Ascending aorta (tissue), 2 donors: ENCODE data around the gene SNAI3. TPM values are rescaled to one million over a fixed set of nuclear protein-coding genes. Genes with fewer than 3 reads are reported as not detected.

Source experiments
- DNase-seq, 2 donors: peaks; one replicate each; pipeline ENCODE4 v3.0.0-alpha.2; 2019; ENCODE audit warnings: low spot score in 2 of 2
- H3K27ac ChIP-seq, 2 donors: fragments of 200-600 bp; sonication (generic); one replicate each; pipeline ENCODE4 v1.5.1; 2016 to 2017; ENCODE audit warnings: mild to moderate bottlenecking in 1 of 2
- H3K27me3 ChIP-seq: fragments of 200-600 bp; sonication (generic); one replicate; pipeline ENCODE4 v1.5.1; 2017
- H3K36me3 ChIP-seq, 2 donors: fragments of 200-600 bp; sonication (generic); one replicate each; pipeline ENCODE4 v1.5.1; 2016
- H3K4me1 ChIP-seq, 2 donors: fragments of 200-600 bp; sonication (generic); one replicate each; pipeline ENCODE4 v1.5.1; 2016 to 2017; ENCODE audit warnings: mild to moderate bottlenecking in 1 of 2
- H3K4me3 ChIP-seq, 2 donors: fragments of 200-600 bp; sonication (generic); one replicate each; pipeline ENCODE4 v1.5.1; 2016 to 2017; ENCODE audit warnings: mild to moderate bottlenecking in 1 of 2
- H3K9me3 ChIP-seq, 2 donors: fragments of 200-600 bp; sonication (generic); one replicate each; pipeline ENCODE4 v1.5.1; 2016
- CTCF ChIP-seq, 3 experiments: fragments of 200-600 bp in 2 of 3; fragments of 450-650 bp in 1 of 3; sonication (generic) in 2 of 3; IDR thresholded peaks; one replicate each; pipeline ENCODE4 v1.5.1; 2016 to 2019; ENCODE audit warnings: antibody characterized with exemption in 3 of 3, mild to moderate bottlenecking in 1 of 3, moderate library complexity in 1 of 3
- intact Hi-C: fragments of 100-400 bp; cut with DNase I; formaldehyde crosslinking; loops from one replicate; pipeline ENCODE4 v1.15.1; 2023
- total RNA-seq: library from RNA; depleted of rRNA; stranded (reverse); fragments of >200 nt; gene quantifications from one replicate; pipeline ENCODE4 v1.1.0, GENCODE V29; 2016

The SNAI3 gene
- total RNA-seq, 1 donor from 2014 or later = not detected

- H3K9me3 ChIP-seq = no peaks in the 10 kb centered on the region
- H3K27ac ChIP-seq = no peak overlapping the region
- DNase-seq = no peak
- H3K4me1 ChIP-seq = peaks cover 0 to 11% of the 10 kb centered on the region in 2 donors
- no peak for TF ChIP-seq CTCF (IDR thresholded peaks at IDR 0.05)
- peaks cover 10 to 40% of the 10 kb centered on the region in 2 donors for H3K36me3 ChIP-seq
- no peaks in the 10 kb centered on the region for H3K27me3 ChIP-seq
- H3K4me3 ChIP-seq = no peak overlapping the region
- intact Hi-C loops = no loop called here
Measured at GRCh38 chr16:88653596-88654362, 32.5 kb downstream of the SNAI3 start.

- Histone ChIP-seq H3K4me3 (no peak overlapping the region), H3K9me3 (no peaks in the 10 kb centered on the region), H3K36me3 (peaks cover 10 to 37% of the 10 kb centered on the region in 2 donors), H3K27ac (no peak overlapping the region), H3K4me1 (peaks cover 0 to 11% of the 10 kb centered on the region in 2 donors), H3K27me3 (no peaks in the 10 kb centered on the region)
- intact Hi-C loops = no loop called here
- no peak for DNase-seq
- TF ChIP-seq CTCF (IDR thresholded peaks at IDR 0.05) = no peak
Measured at GRCh38 chr16:88653101-88653500, 33.2 kb downstream of the SNAI3 start.

DNA sequence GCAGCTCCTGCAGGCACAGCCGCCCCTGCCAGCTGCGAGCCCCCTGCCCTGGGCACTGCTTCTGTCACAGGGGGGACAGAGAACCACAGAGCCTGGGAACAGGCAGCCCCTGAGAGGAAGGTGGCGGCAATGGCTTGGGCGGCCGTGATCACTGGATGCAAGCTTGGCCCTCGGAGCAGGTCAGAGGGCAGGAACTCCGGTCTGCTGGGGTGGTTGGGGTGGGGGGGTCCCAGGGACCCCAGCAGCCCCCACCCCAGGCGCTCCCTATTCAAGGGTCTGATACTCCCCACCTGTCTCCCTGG lies 33.6 kb downstream of the SNAI3 start:
- H3K36me3 ChIP-seq = peaks cover 10 to 33% of the 10 kb centered on the region in 2 donors
- DNase-seq = no peak
- H3K27ac ChIP-seq = no peak overlapping the region
- intact Hi-C loops = no loop called here
- no peaks in the 10 kb centered on the region for H3K27me3 ChIP-seq
- peaks cover 0 to 11% of the 10 kb centered on the region in 2 donors for H3K4me1 ChIP-seq
- H3K9me3 ChIP-seq = no peaks in the 10 kb centered on the region
- no peak overlapping the region for H3K4me3 ChIP-seq
- no peak for TF ChIP-seq CTCF (IDR thresholded peaks at IDR 0.05)

- no peak for DNase-seq
- Histone ChIP-seq H3K9me3 (no peaks in the 10 kb centered on the region), H3K36me3 (peaks cover 10 to 30% of the 10 kb centered on the region in 2 donors), H3K4me3 (no peak overlapping the region), H3K27me3 (no peaks in the 10 kb centered on the region), H3K27ac (peak overlapping the region in 1 of 2 donors; percentile 17), H3K4me1 (peaks cover 0 to 11% of the 10 kb centered on the region in 2 donors)
- no peak for TF ChIP-seq CTCF (IDR thresholded peaks at IDR 0.05)
- intact Hi-C loops = no loop called here
Measured at GRCh38 chr16:88651989-88652761, 34.1 kb downstream of the SNAI3 start.

DNA sequence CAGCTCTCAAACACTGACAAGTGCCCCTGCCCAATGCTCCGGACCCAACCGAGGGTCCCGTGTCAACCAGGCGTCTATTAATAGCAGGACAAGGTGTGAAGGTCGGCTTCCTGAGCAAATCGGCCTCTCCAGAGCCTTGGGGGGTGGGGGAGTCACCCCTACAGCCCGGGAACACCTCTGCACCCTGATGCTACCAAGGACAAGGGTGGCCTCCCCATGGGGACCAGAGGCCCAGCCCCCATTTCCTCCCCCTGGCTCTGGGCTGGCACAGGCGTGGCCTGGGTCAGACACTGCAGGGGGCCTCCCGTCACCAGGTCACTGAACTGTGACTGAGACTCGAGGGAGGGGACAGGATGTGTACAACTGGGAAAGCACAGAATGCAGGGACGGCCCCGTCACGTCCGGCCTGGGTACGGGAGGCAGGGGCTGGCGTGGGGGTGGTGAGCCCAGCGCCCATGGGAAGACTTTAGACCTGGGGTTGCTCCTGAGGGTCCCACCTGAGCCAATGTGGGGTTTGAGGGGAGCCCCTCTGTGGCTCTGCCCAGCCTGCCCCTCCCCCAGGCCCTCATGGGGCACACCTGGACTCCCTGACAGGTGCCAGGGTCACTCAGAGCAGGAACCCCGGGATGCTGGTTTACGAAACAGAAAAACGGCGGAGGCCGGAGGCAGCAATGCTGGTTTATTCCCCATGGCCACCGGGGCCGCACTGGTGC lies 34.9 kb downstream of the SNAI3 start:
- Histone ChIP-seq H3K36me3 (peaks cover 10 to 28% of the 10 kb centered on the region in 2 donors), H3K4me3 (peak overlapping the region; percentile 63 to 84), H3K4me1 (peaks cover 0 to 11% of the 10 kb centered on the region in 2 donors), H3K9me3 (no peaks in the 10 kb centered on the region), H3K27ac (peak overlapping the region; percentile 0 to 17), H3K27me3 (no peaks in the 10 kb centered on the region)
- intact Hi-C loops = no loop called here
- no peak for TF ChIP-seq CTCF (IDR thresholded peaks at IDR 0.05)
- DNase-seq = peak; percentile 50 to 79
